HG03521 (cell line): ENCODE results near the gene DDX46.
A peak's percentile ranks its signal among the peaks of the same experiment; 100 is the strongest.
"Not testable (repeated sequence)": the region's sequence is repeated elsewhere in the genome, so short reads cannot be mapped to it uniquely, and the experiment has no call there.

Experiments used
- ATAC-seq: cut with Tn5 transposase; IDR thresholded peaks from one replicate; pipeline ENCODE4 v1.9.1; 2021; ENCODE audit warnings: mild to moderate bottlenecking, moderate library complexity; ENCODE audit not compliant: unreplicated experiment

Gene DDX46

DNA sequence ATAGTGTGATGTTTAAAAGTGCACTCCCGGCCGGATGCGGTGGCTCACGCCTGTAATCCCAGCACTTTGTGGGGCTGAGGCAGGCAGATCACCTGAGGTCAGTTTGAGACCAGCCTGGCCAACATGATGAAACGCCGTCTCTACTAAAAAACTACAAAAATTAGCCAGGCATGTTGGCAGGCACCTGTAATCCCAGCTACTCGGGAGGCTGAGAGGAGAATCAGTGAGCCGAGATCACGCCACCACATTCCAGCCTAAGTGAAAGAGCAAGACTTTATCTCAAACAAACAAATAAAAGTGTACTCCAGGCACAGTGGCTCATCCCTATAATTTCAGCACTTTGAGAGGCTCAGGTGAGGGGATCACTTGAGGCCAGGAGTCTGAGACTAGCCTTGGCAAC is 79.8 kb downstream of the DDX46 start:
- ATAC-seq: not testable (repeated sequence)

DNA sequence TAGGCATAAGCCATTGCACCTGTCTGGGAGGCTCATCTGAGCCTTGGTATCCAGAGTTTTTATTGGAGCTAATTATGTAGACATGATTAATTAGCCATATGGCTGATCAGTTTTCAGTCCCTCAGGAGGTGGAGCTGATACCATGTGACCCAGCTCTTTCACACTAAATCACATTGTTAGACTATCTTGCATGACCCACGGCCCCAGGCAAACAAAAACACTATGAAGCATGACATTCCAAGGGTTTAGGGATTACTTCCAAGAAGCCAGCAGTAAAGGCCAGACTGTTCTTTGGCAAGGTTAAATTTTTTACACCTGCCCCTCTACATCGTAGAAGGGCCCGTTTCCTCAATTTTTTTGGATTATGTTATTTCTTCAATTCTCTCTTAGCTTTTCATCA is 82.2 kb downstream of the DDX46 start:
- ATAC-seq: no peak

DNA sequence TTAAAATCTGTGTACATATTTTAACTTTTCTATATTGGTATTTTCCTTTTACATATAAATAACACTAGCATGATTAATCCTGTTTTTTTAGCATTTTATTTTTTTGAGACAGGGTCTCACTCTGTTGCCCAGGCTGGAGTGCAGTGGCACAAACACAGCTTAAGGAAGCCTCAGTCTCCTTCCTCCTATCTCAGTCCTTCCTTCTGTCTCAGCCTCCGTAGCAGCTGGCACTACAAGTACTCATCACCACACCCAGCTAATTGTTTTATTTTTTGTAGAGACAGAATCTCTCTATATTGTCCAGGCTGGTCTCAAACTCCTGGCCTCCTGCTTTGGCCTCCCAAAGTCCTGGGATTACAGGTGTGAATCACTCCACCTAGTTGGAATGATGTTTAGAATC is 85.7 kb downstream of the DDX46 start:
- no peak for ATAC-seq

DNA sequence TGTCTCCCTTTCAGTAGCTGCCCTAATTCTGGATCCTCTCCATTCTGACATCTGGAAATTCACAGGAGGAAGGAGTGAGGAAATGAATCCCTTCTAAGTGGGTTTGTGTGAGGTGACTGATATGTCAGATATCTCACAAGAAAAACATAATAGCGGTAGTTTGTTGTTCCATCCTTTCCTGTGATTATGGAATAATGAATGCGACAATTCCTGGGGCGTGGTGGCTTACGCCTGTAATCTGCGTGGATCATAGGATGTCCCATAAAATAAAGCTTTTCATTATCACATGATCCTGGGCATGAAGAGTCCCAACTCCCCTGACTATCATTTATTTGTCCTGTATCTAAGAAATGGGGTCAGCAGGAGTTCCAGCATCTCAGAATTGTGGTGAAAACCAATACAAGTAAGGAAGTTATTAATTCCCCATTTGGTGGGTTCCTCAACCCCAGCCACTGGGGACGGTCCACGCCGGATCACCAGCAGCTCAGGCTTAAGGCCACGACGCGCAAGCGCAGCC is 86.8 kb downstream of the DDX46 start:
- no peak for ATAC-seq

DNA sequence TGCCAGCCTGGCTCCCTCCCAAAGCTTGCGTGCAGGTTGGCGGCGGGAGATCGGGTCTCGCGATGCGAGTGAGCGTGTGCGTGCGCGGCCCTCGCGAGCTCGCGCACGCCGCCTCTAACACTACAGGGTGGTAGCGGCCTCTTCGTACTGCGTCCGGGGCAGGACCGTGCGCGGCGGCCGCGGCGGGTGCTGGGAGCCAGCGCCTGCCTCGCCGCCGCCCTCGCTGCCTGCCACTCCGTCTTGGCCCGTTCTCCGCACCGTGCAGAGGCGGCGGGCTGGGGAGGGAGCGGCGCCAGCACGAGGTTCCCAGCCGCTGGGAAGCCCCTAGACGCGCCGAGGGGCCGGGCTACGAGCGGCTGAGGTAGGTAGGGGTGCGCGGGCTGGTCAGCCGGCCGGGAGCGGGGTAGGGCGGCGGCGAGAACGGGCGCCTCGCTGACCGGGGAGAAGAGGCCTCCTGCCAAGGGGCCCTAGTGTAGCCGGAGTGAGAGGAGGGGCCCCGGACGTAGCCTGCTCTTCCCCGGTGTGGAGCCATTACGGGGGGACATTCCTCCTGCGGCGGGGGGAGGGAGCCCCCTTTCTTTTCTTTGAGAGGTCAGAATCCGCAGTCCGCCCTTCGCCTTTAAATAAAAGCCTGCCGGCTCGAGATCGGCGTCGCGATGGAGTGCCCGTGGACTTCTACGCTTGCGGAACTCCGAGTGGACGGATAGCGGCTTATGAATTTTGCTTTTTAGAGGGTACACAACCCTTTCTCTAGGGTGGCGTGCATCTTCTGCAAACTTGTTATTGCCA is 87.5 kb downstream of the DDX46 start, which contains the start of gene C5orf24:
C5orf24 (plus strand) TSS at position 117 of the 789 bp plus-strand sequence. CDS start 8,933 bp downstream, outside the sequence.
- ATAC-seq: peak; percentile 91

DNA sequence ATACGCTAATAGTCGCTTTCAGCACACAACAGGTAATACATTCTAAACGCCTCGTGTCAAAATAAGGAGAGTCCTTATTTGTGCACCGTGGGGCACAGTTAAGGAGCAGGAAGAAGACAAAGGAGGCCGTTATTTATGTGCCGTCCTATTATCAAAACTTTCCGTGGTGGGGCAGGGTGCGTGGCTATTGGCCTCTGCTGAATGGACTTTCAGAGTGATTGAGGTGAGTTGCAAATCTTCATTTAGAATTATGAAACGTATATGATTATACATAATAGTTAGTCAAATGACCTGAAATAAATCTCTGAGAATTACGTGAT is 88.0 kb downstream of the DDX46 start:
- peak; percentile 0 for ATAC-seq

DNA sequence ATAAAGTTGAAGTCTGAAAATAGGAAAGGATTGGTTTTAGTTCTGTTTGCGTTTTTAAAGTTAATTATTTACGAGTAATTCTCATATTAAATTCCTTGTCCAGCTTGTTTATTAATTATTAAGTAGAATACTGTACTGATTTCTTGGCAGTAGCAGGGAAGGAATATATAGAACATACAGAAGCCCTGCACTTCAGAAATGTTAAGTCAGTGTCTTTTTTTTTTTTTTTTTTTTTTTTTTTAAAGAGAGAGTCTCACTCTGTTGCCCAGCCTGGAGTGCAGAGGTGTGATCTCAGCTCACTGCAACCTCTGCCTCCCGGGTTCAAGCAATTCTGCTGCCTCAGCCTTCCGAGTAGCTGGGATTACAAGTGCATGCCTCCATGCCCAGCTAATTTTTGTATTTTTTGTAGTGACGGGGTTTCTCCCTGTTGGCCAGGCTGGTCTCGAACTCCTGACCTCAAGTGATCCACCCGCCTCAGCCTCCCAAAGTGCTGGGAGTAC is 90.9 kb downstream of the DDX46 start:
- ATAC-seq: not testable (repeated sequence)

DNA sequence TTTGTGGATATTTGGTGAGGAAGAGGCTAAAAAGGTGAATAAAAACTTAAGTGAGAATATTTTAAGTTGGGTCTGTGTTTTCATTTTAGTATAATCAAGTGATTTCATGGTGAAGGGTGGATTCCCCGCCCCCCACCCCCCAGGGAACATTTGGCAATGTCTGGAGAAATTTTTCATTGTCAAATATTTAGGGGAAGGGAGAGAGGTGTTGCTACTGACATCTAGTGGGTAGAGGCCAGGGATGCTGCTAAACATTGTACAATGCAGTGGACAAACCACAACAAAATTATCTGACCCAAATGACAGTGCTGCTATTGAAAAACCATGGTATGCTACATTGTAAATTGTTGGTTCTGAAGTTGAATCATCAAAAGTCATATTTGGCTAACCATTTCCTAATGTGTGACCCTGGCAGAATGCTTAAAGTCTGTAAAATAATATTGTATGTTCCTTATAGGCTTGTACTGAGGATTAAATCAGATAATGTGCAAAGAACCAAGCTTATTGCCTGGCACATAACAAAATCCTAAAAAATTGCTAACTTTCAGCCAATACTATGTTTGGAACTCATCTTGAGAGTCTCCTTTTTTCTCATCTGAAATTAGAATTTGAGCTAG is 92.8 kb downstream of the DDX46 start:
- no peak for ATAC-seq

DNA sequence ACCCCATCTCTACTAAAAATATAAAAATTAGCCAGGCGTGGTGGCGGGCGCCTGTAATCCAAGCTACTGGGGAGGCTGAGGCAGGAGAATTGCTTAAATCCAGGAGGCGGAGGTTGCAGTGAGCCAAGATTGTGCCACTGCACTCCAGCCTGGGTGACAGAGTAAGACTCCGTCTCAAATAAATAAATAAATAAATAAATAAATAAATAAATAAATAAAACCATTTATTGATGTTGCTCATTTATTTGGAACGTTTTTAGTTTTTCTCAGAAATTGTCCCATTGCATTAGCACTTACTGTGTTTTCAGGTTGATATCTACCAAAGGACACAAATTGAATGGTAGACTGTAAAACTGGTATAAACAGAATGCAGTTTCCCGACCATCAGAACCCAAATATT is 97.9 kb downstream of the DDX46 start:
- ATAC-seq: not testable (repeated sequence)

DNA sequence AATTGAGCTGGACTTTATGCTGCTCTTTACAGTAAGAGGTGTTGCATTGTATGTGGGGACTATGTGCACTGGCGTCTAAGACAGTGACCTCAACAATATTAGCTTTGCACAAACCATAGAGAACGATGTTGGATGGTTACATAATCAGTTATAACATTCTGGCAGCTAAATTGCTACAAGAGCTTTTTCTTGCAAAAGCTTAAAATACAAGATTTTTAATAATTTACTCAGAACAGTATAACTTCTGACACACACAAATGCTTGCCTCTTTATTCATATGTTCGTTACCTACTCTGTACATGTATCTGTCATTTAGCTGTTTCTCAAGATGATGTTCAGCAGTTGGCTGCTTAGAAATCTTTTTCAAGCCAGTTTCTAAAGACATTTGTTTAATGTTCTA is 98.8 kb downstream of the DDX46 start:
- ATAC-seq: no peak

DNA sequence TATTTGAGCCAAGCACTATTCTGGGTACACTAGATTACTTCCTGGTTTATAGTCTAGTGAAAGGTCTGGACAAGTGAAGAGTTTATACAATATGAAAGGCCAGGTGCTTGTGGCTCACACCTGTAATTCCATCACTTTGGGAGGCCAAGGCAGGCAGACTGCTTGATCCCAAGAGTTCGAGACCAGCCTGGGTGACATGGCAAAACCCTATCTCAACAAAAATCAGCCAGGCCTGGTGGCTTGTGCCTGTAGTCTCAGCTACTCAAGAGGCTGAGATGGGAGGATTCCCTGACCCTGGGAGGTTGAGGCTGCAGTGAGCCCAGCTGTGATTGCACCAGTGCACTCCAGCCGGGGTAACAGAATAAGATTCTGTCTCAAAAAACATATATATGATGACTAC is 106.1 kb downstream of the DDX46 start:
- ATAC-seq: no peak

DNA sequence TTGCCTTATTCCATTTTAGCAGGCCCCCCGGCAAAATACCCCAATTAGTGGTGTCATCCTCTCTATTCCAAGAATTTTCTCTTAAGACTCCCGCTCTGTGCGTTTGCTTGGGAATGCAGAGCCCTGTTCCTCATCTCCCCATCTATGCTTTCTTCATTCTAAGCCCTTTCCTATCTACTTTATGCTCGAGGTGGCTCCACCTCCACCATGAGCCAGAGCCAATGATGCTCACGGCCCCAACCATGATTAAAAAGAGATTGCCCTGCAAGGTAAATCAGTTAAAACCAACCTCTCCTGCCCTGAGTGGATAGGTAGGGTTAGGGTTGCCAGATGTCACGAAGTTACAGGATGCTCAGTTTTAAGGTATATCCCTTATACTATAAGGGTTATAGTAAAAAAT is 114.9 kb downstream of the DDX46 start:
- no peak for ATAC-seq

DNA sequence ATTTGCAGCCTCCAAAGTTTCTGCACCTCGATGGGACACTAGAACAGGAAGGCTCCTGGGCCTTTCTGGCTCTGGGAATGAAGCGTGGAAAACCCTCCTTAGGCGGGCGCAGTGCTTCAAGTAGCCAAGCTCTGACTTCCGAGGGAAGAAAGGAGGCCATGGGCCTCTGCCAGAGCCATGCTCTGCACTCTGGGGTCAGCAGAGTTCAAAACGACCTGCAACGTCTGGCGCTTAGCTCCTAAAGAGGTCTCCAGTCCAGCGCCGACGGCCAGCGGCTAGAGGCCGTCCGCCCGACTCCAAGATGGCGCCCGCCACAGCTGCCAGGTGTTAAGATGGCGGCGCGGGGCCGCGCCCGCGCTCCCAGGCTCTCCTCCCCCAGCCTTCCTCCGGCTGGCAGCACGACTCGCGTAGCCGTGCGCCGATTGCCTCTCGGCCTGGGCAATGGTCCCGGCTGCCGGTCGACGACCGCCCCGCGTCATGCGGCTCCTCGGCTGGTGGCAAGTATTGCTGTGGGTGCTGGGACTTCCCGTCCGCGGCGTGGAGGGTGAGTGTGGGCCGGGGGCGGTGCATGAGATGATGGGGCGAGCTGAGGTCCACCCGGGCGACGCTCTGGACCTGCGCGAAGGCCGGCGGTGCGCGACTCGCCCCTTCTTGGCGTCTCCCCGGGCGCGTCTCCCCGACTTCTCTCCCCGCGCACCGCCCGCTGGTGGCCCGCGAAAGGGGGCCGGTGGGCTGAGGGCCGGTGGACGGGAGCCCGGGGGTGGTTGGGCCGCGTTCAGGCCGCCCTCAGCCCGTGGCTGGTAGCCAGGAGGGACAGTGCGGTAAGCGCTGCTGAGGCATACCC is 115.6 kb downstream of the DDX46 start, which contains the start of gene TXNDC15:
TXNDC15 (plus strand) TSS at position 385 of the 844 bp plus-strand sequence; CDS start at position 442, 57 bp downstream.
- ATAC-seq: peak; percentile 87

DNA sequence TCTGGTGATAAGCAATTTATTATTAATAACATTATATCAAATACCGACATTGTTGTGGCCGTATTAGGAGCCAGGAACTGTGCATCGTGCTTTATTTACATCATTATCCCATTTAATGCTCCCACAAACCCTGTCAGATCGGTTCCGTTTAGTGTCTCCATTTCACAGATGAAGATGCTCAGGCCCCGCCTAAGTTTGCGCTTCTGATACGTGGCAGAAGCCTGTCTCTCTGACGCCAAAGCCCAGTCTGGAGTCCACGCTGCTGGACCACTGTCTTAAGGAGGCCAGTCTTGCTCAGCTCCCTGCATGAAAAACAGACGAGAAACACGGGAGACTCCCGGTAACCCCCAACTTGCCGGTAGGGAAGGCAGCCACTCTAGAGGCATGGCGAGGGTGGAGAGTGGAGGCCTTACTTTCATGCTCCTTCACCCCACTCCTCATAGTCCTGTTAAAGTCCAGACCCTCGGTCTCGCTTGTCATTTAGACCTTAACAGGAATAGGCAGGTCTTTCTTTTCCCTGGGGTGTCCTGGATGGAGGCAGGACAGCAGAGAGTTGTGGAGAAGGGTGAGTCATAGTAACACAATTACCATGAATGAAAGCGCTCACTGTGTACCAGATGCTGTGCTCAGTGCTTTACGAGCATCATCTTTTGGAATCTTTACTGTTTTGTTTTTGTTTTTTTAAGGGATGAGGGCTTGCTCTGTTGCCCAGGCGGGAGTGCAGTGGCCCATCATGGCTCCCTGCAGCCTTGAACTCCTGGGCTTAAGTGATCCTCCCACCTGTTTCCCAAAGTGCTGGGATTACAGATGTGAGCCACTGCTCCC is 116.5 kb downstream of the DDX46 start:
- ATAC-seq: peak; percentile 14

DNA sequence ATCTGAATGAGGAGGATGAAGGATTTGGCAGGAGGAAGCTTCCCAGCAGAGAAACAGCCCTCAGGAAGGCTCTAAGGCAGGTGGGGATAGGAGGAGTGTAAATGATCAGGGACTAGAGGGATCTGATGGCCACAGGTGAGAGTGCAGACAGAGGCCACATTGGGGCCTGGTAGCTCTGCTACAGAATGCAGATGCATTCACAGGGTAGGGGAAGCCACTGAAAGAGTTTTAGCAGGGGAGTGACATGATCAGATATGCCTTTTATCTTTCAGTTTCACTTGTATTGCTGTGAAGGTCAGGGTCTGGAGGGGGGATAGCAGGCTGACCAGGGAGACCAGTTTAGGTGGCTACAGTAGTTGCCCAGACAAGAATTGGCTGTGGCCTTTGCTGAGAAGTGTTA is 118.6 kb downstream of the DDX46 start:
- no peak for ATAC-seq

DNA sequence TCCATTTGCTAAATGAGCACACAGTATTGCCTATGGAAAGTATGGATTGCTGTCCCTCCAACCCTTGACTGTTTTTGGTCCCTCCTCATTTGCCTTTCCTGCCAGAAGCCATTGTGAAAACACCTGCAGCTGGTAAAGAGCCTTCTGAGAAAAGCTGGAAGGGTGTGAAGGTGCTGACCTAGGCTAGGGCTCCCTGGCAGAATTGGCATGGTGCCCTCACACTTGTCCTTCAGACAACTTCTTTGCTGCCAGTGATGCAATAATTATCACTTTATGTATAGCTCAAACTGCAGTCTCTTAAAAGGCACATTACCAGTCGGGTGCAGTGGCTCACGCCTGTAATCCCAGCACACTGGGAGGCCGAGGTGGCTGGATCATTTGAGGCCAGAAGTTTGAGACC is 119.8 kb downstream of the DDX46 start:
- ATAC-seq: no peak

DNA sequence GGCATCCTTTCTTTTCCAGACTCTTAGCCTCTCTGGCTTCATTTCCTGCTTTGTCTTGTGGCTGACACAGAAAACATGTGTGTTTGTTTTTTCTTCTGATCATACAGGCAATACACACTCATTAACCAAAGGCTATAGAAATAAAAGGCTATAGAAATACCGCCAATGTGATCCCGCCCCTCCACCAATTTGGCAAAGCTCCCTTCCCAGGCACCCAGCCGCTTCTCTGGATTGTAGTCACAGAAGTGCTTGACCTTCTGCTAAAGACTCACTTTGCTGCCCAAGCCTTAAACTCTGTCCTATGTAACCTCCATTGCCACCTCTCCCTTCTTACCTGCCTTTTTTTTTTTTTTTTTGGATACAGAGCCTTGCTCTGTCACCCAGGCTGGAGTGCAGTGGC is 120.9 kb downstream of the DDX46 start:
- ATAC-seq: no peak
